Activated B cell treated with CpG ODN at 0.5 μM for 24 hours (primary cell): ENCODE results near the gene CEP19. TPM values are rescaled to one million over a fixed set of nuclear protein-coding genes. Genes with fewer than 3 reads are reported as not detected.

Experiments
- ATAC-seq: fragments of 200-7000 bp; cut with Tn5 transposase; one replicate; pipeline ENCODE4 v1.10.0; 2021; ENCODE audit warnings: low read depth, mild to moderate bottlenecking, moderate library complexity
- CTCF ChIA-PET: fragments of 350-600 bp; sonication (Branson Sonifier 250); formaldehyde crosslinking; loops from one replicate; lab custom pipeline; 2021; ENCODE audit warnings: antibody characterized with exemption; lab: Charles Lee
- POLR2A ChIA-PET: fragments of 350-600 bp; sonication (Branson Sonifier 250); formaldehyde crosslinking; loops from one replicate; lab custom pipeline; 2021; ENCODE audit warnings: antibody characterized with exemption; lab: Charles Lee
- DNase-seq: peaks from one replicate; pipeline ENCODE4 v3.0.0; 2022
- H3K27ac Mint-ChIP-seq: one replicate; pipeline ENCODE4 v1.8.0; 2020; ENCODE audit warnings: mixed read lengths
- H3K27me3 Mint-ChIP-seq: one replicate; pipeline ENCODE4 v1.8.0; 2021; ENCODE audit warnings: mixed read lengths
- H3K36me3 Mint-ChIP-seq: one replicate; pipeline ENCODE4 v1.8.0; 2021; ENCODE audit warnings: low read depth, mixed read lengths
- H3K4me1 Mint-ChIP-seq: one replicate; pipeline ENCODE4 v1.8.0; 2021; ENCODE audit warnings: mixed read lengths
- H3K4me3 Mint-ChIP-seq: one replicate; pipeline ENCODE4 v1.8.0; 2020; ENCODE audit warnings: mild to moderate bottlenecking, mixed read lengths
- H3K9me3 Mint-ChIP-seq: one replicate; pipeline ENCODE4 v1.8.0; 2020; ENCODE audit warnings: mixed read lengths
- CTCF ChIP-seq: fragments of 200-600 bp; IDR thresholded peaks from one replicate; pipeline ENCODE4 v1.8.0; 2022; ENCODE audit warnings: antibody characterized with exemption, mild to moderate bottlenecking
- intact Hi-C: fragments of 100-400 bp; cut with micrococcal nuclease; formaldehyde crosslinking; loops from one replicate; pipeline ENCODE4 v1.15.1; 2024
- total RNA-seq: library from RNA; stranded (reverse); gene quantifications from 2 replicates; pipeline ENCODE4 v1.2.3, GENCODE V29; 2022

Gene CEP19
- total RNA-seq, 1 donor from 2014 or later, result 4.1 TPM

GRCh38 chr3:196699749-196700148 lies 12.3 kb downstream of the CEP19 start:
- no peak overlapping the region for H3K4me3 Mint-ChIP-seq
- intact Hi-C loops, result loop anchor here (5.0 kb wide), 1 partner anchor 43 kb away; no protein-coding TSS in a partner anchor
- H3K4me1 Mint-ChIP-seq, result peaks cover 13% of the 10 kb centered on the region
- DNase-seq (no peak), ATAC-seq (no peak)
- H3K27ac Mint-ChIP-seq, result no peak overlapping the region
- ChIA-PET POLR2A (no interaction called here), CTCF (no interaction called here)
- H3K36me3 Mint-ChIP-seq, result no peaks in the 10 kb centered on the region
- no peaks in the 10 kb centered on the region for H3K9me3 Mint-ChIP-seq
- TF ChIP-seq CTCF, result no peak
- H3K27me3 Mint-ChIP-seq, result no peaks in the 10 kb centered on the region

GRCh38 chr3:196697270-196697669 lies 14.8 kb downstream of the CEP19 start:
- intact Hi-C loops, result loop anchor here (1.0 kb wide), 2 partner anchors 12 to 14 kb away; no protein-coding TSS in a partner anchor
- no peak overlapping the region for H3K4me3 Mint-ChIP-seq
- ChIA-PET POLR2A (interaction anchor here (0.5 to 0.6 kb wide), 2 partner anchors 55 to 70 kb away, joined by 3 to 5 read pairs; no protein-coding TSS in a partner anchor), CTCF (interaction anchor here (1.0 kb wide), 1 partner anchor 88 kb away, joined by 5 read pairs; no protein-coding TSS in a partner anchor)
- H3K4me1 Mint-ChIP-seq, result peaks cover 17% of the 10 kb centered on the region
- ATAC-seq (peak; percentile 79), DNase-seq (no peak)
- H3K9me3 Mint-ChIP-seq, result no peaks in the 10 kb centered on the region
- H3K27me3 Mint-ChIP-seq, result no peaks in the 10 kb centered on the region
- no peak for TF ChIP-seq CTCF
- H3K27ac Mint-ChIP-seq, result peak overlapping the region; percentile 31
- H3K36me3 Mint-ChIP-seq, result no peaks in the 10 kb centered on the region

- ChIA-PET POLR2A (no interaction called here), CTCF (interaction anchor here (0.9 kb wide), 1 partner anchor 86 kb away, joined by 3 read pairs; no protein-coding TSS in a partner anchor)
- Mint-ChIP-seq H3K36me3 (no peaks in the 10 kb centered on the region), H3K27me3 (no peaks in the 10 kb centered on the region), H3K4me1 (peaks cover 17% of the 10 kb centered on the region), H3K4me3 (no peak overlapping the region), H3K27ac (no peak overlapping the region), H3K9me3 (no peaks in the 10 kb centered on the region)
- ATAC-seq, result no peak
- DNase-seq, result no peak
- TF ChIP-seq CTCF, result no peak
- intact Hi-C loops, result loop anchor here (2.0 kb wide), 1 partner anchor 87 kb away; no protein-coding TSS in a partner anchor
Measured at GRCh38 chr3:196695849-196696226, 16.2 kb downstream of the CEP19 start.

GRCh38 chr3:196694941-196695848 lies 16.9 kb downstream of the CEP19 start:
- intact Hi-C loops, result loop anchor here (2.0 kb wide), 1 partner anchor 86 kb away; no protein-coding TSS in a partner anchor
- ATAC-seq (no peak), DNase-seq (no peak)
- CTCF ChIA-PET, result interaction anchor here (0.9 kb wide), 1 partner anchor 86 kb away, joined by 3 read pairs; no protein-coding TSS in a partner anchor
- Mint-ChIP-seq H3K27ac (no peak overlapping the region), H3K36me3 (no peaks in the 10 kb centered on the region), H3K4me1 (peaks cover 17% of the 10 kb centered on the region), H3K27me3 (no peaks in the 10 kb centered on the region), H3K9me3 (no peaks in the 10 kb centered on the region), H3K4me3 (no peak overlapping the region)
- POLR2A ChIA-PET, result no interaction called here
- TF ChIP-seq CTCF, result no peak

GRCh38 chr3:196694202-196694638 lies 17.8 kb downstream of the CEP19 start:
- DNase-seq (no peak), ATAC-seq (peak; percentile 35)
- no peaks in the 10 kb centered on the region for H3K9me3 Mint-ChIP-seq
- ChIA-PET POLR2A (interaction anchor here (0.7 to 1.6 kb wide), 3 partner anchors 43 to 165 kb away, joined by 3 to 7 read pairs (median 4); no protein-coding TSS in a partner anchor), CTCF (interaction anchor here (0.7 to 11.5 kb wide), 2 partner anchors 86 to 109 kb away, joined by 3 to 258 read pairs; no protein-coding TSS in a partner anchor)
- no peaks in the 10 kb centered on the region for H3K27me3 Mint-ChIP-seq
- no peak overlapping the region for H3K27ac Mint-ChIP-seq
- H3K4me1 Mint-ChIP-seq, result peaks cover 17% of the 10 kb centered on the region
- intact Hi-C loops, result loop anchor here (2.0 kb wide), 1 partner anchor 85 kb away; no protein-coding TSS in a partner anchor
- no peaks in the 10 kb centered on the region for H3K36me3 Mint-ChIP-seq
- no peak for TF ChIP-seq CTCF
- no peak overlapping the region for H3K4me3 Mint-ChIP-seq
